ENCODE data around the gene ETFDH. TPM values are rescaled to one million over a fixed set of nuclear protein-coding genes. Genes with fewer than 3 reads are reported as not detected.
"Not testable (repeated sequence)": the region's sequence is repeated elsewhere in the genome, so short reads cannot be mapped to it uniquely, and the experiment has no call there.

Gene ETFDH
- total RNA-seq, 1 donor from 2014 or later = 32.5 TPM

- no peak for DNase-seq (ENCODE audit: extremely low spot score, unreplicated experiment)
- Mint-ChIP-seq H3K4me1 (ENCODE audit: unreplicated experiment) (no peaks in the 10 kb centered on the region), H3K27ac (no peak overlapping the region), H3K36me3 (no peaks in the 10 kb centered on the region), H3K4me3 (no peak overlapping the region), H3K9me3 (no peaks in the 10 kb centered on the region), H3K27me3 (no peaks in the 10 kb centered on the region)
- TF ChIP-seq CTCF (conservative IDR thresholded peaks at IDR 0.05) = no peak
Observed at GRCh38 chr4:158750379-158750778, 78.3 kb downstream of the ETFDH start.

GRCh38 chr4:158754385-158755180 is 82.5 kb downstream of the ETFDH start:
- no peaks in the 10 kb centered on the region for H3K27me3 Mint-ChIP-seq
- no peak for TF ChIP-seq CTCF (conservative IDR thresholded peaks at IDR 0.05)
- DNase-seq (ENCODE audit: extremely low spot score, unreplicated experiment) = no peak
- no peak overlapping the region for H3K27ac Mint-ChIP-seq
- no peak overlapping the region for H3K4me3 Mint-ChIP-seq
- no peaks in the 10 kb centered on the region for H3K4me1 Mint-ChIP-seq (ENCODE audit: unreplicated experiment)
- H3K9me3 Mint-ChIP-seq = no peaks in the 10 kb centered on the region
- no peaks in the 10 kb centered on the region for H3K36me3 Mint-ChIP-seq

GRCh38 chr4:158755819-158756218 is 83.7 kb downstream of the ETFDH start:
- H3K4me1 Mint-ChIP-seq (ENCODE audit: unreplicated experiment); H3K9me3 Mint-ChIP-seq; H3K36me3 Mint-ChIP-seq; H3K4me3 Mint-ChIP-seq; H3K27me3 Mint-ChIP-seq; H3K27ac Mint-ChIP-seq; DNase-seq (ENCODE audit: extremely low spot score, unreplicated experiment): not testable (repeated sequence)

GRCh38 chr4:158756588-158756987 is 84.5 kb downstream of the ETFDH start:
- Mint-ChIP-seq H3K27ac (no peak overlapping the region), H3K9me3 (no peaks in the 10 kb centered on the region), H3K4me3 (no peak overlapping the region), H3K36me3 (no peaks in the 10 kb centered on the region), H3K4me1 (ENCODE audit: unreplicated experiment) (no peaks in the 10 kb centered on the region), H3K27me3 (no peaks in the 10 kb centered on the region)
- TF ChIP-seq CTCF (conservative IDR thresholded peaks at IDR 0.05) = no peak
- DNase-seq (ENCODE audit: extremely low spot score, unreplicated experiment) = no peak

- H3K27ac Mint-ChIP-seq = no peak overlapping the region
- H3K9me3 Mint-ChIP-seq = no peaks in the 10 kb centered on the region
- H3K4me3 Mint-ChIP-seq = no peak overlapping the region
- H3K36me3 Mint-ChIP-seq = no peaks in the 10 kb centered on the region
- H3K27me3 Mint-ChIP-seq = no peaks in the 10 kb centered on the region
- TF ChIP-seq CTCF (conservative IDR thresholded peaks at IDR 0.05) = no peak
- no peak for DNase-seq (ENCODE audit: extremely low spot score, unreplicated experiment)
- no peaks in the 10 kb centered on the region for H3K4me1 Mint-ChIP-seq (ENCODE audit: unreplicated experiment)
Observed at GRCh38 chr4:158758142-158758541, 86.0 kb downstream of the ETFDH start.

GRCh38 chr4:158758703-158759102 is 86.6 kb downstream of the ETFDH start:
- no peaks in the 10 kb centered on the region for H3K36me3 Mint-ChIP-seq
- H3K4me3 Mint-ChIP-seq = no peak overlapping the region
- H3K27ac Mint-ChIP-seq = no peak overlapping the region
- H3K27me3 Mint-ChIP-seq = no peaks in the 10 kb centered on the region
- no peaks in the 10 kb centered on the region for H3K9me3 Mint-ChIP-seq
- no peaks in the 10 kb centered on the region for H3K4me1 Mint-ChIP-seq (ENCODE audit: unreplicated experiment)
- no peak for DNase-seq (ENCODE audit: extremely low spot score, unreplicated experiment)
- TF ChIP-seq CTCF (conservative IDR thresholded peaks at IDR 0.05) = no peak

Other genes with a start within 250 kb of the ETFDH start
- 0.07 TPM in 1 of 2 replicates, not detected in the other for gene RXFP1, start 150.4 kb upstream of the ETFDH start, total RNA-seq (ENCODE audit: low replicate concordance)
- 9.2 and 17.5 TPM in 2 replicates for gene C4orf46, start 409 bp upstream of the ETFDH start, total RNA-seq (ENCODE audit: low replicate concordance)
- gene PPID, start 51.1 kb downstream of the ETFDH start, total RNA-seq (ENCODE audit: low replicate concordance) = 34.6 and 40.6 TPM in 2 replicates
- gene FNIP2, start 96.7 kb downstream of the ETFDH start, total RNA-seq (ENCODE audit: low replicate concordance) = 31.0 and 36.5 TPM in 2 replicates